Retinal pigment epithelial cell (primary cell): ENCODE measurements around the gene WDR86.

Experiments used
- DNase-seq: peaks from one replicate; pipeline ENCODE4 v3.0.0-alpha.2; 2010; ENCODE audit warnings: low read depth
- H3K4me3 ChIP-seq: 2 replicates; pipeline ENCODE4 v1.5.1; 2011; ENCODE audit warnings: mild to moderate bottlenecking, low read length, control low read depth, moderate library complexity
- CTCF ChIP-seq: conservative IDR thresholded peaks from 2 replicates; pipeline ENCODE4 v1.5.1; 2011; ENCODE audit warnings: low read depth, low read length, control low read depth, inconsistent platforms

WDR86 gene

DNA sequence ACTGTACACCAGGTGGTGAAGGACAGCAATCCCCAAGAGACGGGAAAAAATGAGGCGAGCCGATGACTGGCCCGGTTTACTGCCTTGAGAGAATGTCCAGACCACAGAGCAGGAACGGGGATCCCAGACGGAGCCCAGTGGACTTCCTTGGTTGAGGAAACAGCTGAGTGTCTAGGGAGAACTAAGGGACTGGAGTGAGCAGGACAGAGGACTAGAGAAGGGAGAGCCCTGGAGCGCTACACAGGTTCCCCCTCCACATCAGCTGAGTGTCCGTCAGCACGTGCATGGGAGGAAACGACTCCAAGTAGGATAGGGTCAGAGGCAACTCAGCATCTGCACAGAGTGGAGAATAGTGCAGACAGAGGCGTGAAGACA, 7.1 kb upstream of the WDR86 start:
- TF ChIP-seq CTCF: no peak
- no peak for DNase-seq
- H3K4me3 ChIP-seq: no peak overlapping the region

DNA sequence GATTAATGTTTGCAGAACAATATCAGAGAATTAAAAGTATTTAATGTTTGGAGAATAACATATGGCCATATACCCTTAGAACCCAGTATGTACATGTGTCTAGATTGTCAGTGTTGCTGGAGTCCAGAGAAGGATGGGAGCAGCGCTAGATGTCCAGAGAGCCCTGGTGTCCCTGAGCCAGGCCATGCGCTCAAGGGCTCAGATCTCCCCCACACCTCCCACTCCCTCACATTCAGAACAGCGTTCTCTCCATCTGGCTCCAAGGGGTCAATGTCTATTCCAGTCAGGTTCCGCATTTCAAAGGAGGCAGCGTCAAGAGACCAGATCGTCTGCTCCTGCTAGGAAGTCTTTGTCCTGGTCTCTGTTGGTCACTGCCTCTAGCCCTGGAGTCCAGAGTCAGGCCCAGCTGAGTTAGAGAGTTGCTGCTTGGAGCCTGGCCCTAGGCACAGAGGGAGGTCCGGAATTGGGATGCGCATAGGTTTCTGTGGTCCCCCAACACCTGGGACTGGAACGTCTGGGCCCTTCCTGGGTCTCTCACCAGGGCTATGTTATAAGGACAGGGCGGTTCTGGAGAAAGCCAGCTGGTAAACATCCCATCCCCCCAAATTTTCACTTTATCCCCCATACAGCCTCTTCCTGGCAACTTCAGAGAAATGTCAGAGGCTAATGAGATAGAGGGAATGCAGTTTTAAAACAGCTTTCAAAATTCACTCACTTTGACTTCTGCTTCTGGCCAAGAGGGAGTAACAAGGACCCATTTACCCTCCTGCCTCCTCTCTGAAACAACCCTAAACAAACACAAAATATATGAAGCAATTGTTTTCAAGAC, 6.5 kb upstream of the WDR86 start:
- no peak for TF ChIP-seq CTCF
- H3K4me3 ChIP-seq: no peak overlapping the region
- no peak for DNase-seq

DNA sequence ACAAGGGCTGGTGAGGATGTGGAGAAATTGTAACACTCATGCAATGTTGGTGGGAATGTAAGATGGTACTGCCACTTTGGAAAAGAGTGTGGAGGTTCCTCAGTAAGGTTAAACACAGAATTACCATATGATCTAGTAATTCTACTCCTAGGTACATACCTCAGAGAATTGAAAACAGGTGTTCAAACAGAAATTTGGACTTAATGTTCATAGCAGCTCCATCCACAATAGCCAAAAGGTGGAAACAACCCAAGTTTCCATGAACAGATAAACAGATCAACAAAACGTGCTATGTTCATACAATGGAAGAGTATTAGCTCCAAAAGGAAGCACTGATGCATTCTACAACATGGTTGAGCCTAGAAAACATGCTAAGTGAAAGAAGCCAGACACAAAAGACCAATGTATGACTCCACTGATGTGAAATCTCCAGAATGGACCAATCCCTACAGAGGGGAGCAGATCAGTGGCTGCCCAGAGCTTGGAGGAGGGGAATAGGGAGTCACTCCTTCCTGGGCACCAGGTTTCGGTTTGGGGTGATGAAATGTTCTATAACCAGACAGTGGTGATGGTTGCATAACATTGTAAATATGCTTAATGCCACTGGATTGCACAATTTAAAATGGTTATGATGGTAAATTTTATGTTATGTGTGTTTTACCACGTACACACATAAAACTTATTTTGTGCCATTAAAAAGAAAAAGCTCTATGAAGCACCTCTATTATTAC, 5.7 kb upstream of the WDR86 start:
- no peak for DNase-seq
- no peak for TF ChIP-seq CTCF
- no peak overlapping the region for H3K4me3 ChIP-seq

DNA sequence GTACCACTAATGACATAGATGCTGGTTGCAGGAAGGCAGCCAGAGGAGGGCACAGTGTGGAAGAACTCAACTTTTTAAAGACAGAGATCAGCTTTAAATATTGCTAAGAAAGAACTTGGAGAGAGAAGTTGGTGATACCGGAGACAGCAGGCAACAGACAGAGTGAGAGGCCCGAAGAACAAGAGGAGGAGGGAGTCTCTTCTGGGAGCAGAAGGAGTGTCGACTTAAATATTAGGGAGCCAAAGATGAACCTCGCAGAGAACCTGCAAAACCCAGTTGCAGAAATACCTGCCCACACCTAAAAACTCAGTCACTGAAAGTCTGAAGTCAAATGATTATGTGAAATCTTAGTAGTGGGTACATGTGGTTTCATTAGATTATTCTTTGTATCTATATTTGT, 3.4 kb upstream of the WDR86 start:
- no peak overlapping the region for H3K4me3 ChIP-seq
- no peak for TF ChIP-seq CTCF
- DNase-seq: no peak

GRCh38 chr7:151412318-151412717, 2.5 kb upstream of the WDR86 start:
- H3K4me3 ChIP-seq: no peak overlapping the region
- no peak for TF ChIP-seq CTCF
- DNase-seq: no peak

DNA sequence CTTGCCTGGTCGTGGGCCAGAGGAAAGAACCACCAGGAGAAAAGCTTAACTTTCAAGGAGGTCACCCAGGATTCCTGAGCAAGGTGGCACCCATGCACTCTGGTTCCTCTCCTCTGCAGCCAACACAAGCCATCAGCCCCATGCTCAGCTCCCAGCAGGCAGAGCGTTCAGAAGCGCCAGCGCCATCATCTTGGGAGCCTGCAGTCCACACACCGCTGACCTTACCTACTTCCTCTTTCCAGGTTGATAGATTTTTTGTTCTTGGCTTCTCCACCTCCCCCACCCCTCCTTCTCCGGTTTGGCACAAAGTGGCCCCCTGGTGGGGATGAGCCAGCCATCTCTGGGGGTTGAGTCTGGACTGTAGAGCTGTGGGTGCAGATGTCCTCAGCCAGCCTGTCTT, 1.7 kb upstream of the WDR86 start:
- peak; percentile 27 for TF ChIP-seq CTCF
- H3K4me3 ChIP-seq: no peak overlapping the region
- no peak for DNase-seq
